H9 (cell line): Measurements from ENCODE around the gene CEP44. TPM values are rescaled to one million over a fixed set of nuclear protein-coding genes. Genes with fewer than 3 reads are reported as not detected.

Source experiments
- DNase-seq: peaks from one replicate; pipeline ENCODE4 v3.0.0-alpha.2; 2017
- H2AFZ ChIP-seq: one replicate; pipeline ENCODE4 v1.6.1; 2013; ENCODE audit warnings: mild to moderate bottlenecking, low read length, control low read depth, moderate library complexity
- H2AK5ac ChIP-seq: 2 replicates; pipeline ENCODE4 v1.6.1; 2013; ENCODE audit warnings: low read length, control low read depth, mixed read lengths; ENCODE audit not compliant: insufficient read length
- H2BK120ac ChIP-seq: one replicate; pipeline ENCODE4 v1.6.1; 2013; ENCODE audit warnings: low read depth, mild to moderate bottlenecking, low read length, control low read depth, inconsistent platforms; ENCODE audit not compliant: poor library complexity, severe bottlenecking
- H2BK12ac ChIP-seq: 2 replicates; pipeline ENCODE4 v1.6.1; 2013; ENCODE audit warnings: low read length, control low read depth, mixed read lengths, low read depth; ENCODE audit not compliant: insufficient read length
- H2BK15ac ChIP-seq: 2 replicates; pipeline ENCODE4 v1.6.1; 2013; ENCODE audit warnings: low read depth, low read length, control low read depth
- H2BK20ac ChIP-seq: one replicate; pipeline ENCODE4 v1.6.1; 2013; ENCODE audit warnings: low read depth, mild to moderate bottlenecking, low read length, control low read depth, inconsistent platforms; ENCODE audit not compliant: poor library complexity, severe bottlenecking
- H2BK5ac ChIP-seq: 2 replicates; pipeline ENCODE4 v1.6.1; 2013; ENCODE audit warnings: low read length, control low read depth, mixed read lengths; ENCODE audit not compliant: insufficient read length
- H3K14ac ChIP-seq: 2 replicates; pipeline ENCODE4 v1.6.1; 2013; ENCODE audit warnings: low read length, control low read depth; ENCODE audit not compliant: insufficient read depth
- H3K18ac ChIP-seq: 2 replicates; pipeline ENCODE4 v1.6.1; 2013; ENCODE audit warnings: low read depth, mild to moderate bottlenecking, mixed read lengths, low read length, control low read depth; ENCODE audit not compliant: insufficient read length
- H3K23ac ChIP-seq: 2 replicates; pipeline ENCODE4 v1.6.1; 2013; ENCODE audit warnings: low read length, control low read depth, mixed read lengths, low read depth; ENCODE audit not compliant: insufficient read length
- H3K23me2 ChIP-seq: 2 replicates; pipeline ENCODE4 v1.6.1; 2013; ENCODE audit warnings: low read depth, mild to moderate bottlenecking, mixed read lengths, low read length, control low read depth; ENCODE audit not compliant: insufficient read length, poor library complexity, severe bottlenecking
- H3K27ac ChIP-seq: 2 replicates; pipeline ENCODE4 v1.5.1; 2013; ENCODE audit warnings: low read length, control low read depth, mixed read lengths, low read depth; ENCODE audit not compliant: insufficient read length
- H3K27me3 ChIP-seq: 2 replicates; pipeline ENCODE4 v1.6.1; 2013; ENCODE audit warnings: low read length, control low read depth, inconsistent platforms; ENCODE audit not compliant: insufficient read depth
- H3K4ac ChIP-seq: 2 replicates; pipeline ENCODE4 v1.6.1; 2013; ENCODE audit warnings: low read depth, mild to moderate bottlenecking, control low read depth, inconsistent platforms, low read length, moderate library complexity
- H3K4me1 ChIP-seq: 2 replicates; pipeline ENCODE4 v1.6.1; 2013; ENCODE audit warnings: low read length, control low read depth, inconsistent platforms; ENCODE audit not compliant: insufficient read depth
- H3K4me2 ChIP-seq: 2 replicates; pipeline ENCODE4 v1.6.1; 2013; ENCODE audit warnings: low read length, control low read depth, mixed read lengths; ENCODE audit not compliant: insufficient read length, insufficient read depth
- H3K56ac ChIP-seq: 2 replicates; pipeline ENCODE4 v1.6.1; 2013; ENCODE audit warnings: low read depth, mild to moderate bottlenecking, mixed read lengths, low read length, control low read depth; ENCODE audit not compliant: insufficient read length
- H3K79me1 ChIP-seq: 2 replicates; pipeline ENCODE4 v1.6.1; 2013; ENCODE audit warnings: low read depth, mild to moderate bottlenecking, moderate library complexity, low read length, control low read depth, inconsistent platforms; ENCODE audit not compliant: insufficient read depth, poor library complexity, severe bottlenecking
- H3K79me2 ChIP-seq: 2 replicates; pipeline ENCODE4 v1.6.1; 2013; ENCODE audit warnings: low read length, control low read depth, inconsistent platforms; ENCODE audit not compliant: insufficient read depth
- H3K9ac ChIP-seq: 2 replicates; pipeline ENCODE4 v1.6.1; 2013; ENCODE audit warnings: low read length, control low read depth, mixed read lengths; ENCODE audit not compliant: insufficient read length; ENCODE audit errors: extremely low read depth
- H3K9me3 ChIP-seq: one replicate; pipeline ENCODE4 v1.6.1; 2013; ENCODE audit warnings: low read depth, low read length, inconsistent platforms; ENCODE audit not compliant: control insufficient read depth
- H3T11ph ChIP-seq: one replicate; pipeline ENCODE4 v1.6.1; 2013; ENCODE audit warnings: mild to moderate bottlenecking, low read length, control low read depth, inconsistent platforms
- H4K20me1 ChIP-seq: one replicate; pipeline ENCODE4 v1.6.1; 2013; ENCODE audit not compliant: control insufficient read depth, insufficient read length, insufficient read depth
- H4K5ac ChIP-seq: 2 replicates; pipeline ENCODE4 v1.6.1; 2013; ENCODE audit warnings: low read depth, mild to moderate bottlenecking, mixed read lengths, low read length, control low read depth; ENCODE audit not compliant: insufficient read length
- H4K8ac ChIP-seq: replicated peaks from 2 replicates; pipeline ENCODE4 v1.6.1; 2013; ENCODE audit warnings: low read length, control low read depth, mixed read lengths, low read depth; ENCODE audit not compliant: insufficient read length
- H4K91ac ChIP-seq: 2 replicates; pipeline ENCODE4 v1.6.1; 2013; ENCODE audit warnings: low read depth, mild to moderate bottlenecking, moderate library complexity, mixed read lengths, low read length, control low read depth; ENCODE audit not compliant: insufficient read length
- H3K27ac Mint-ChIP-seq, 3 experiments: 2 replicates in 2 of 3; 3 replicates in 1 of 3; pipeline ENCODE4 v1.8.0; 2020 to 2021; ENCODE audit warnings: mixed read lengths in 3 of 3, mild to moderate bottlenecking in 1 of 3, moderate library complexity in 1 of 3
- H3K27me3 Mint-ChIP-seq: 2 replicates; pipeline ENCODE4 v1.8.0; 2021; ENCODE audit warnings: low read depth, mild to moderate bottlenecking, moderate library complexity, mixed read lengths
- H3K36me3 Mint-ChIP-seq, 3 experiments: 2 replicates in 2 of 3; 3 replicates in 1 of 3; pipeline ENCODE4 v1.8.0; 2020 to 2021; ENCODE audit warnings: low read depth in 3 of 3, mixed read lengths in 3 of 3; ENCODE audit not compliant: insufficient read depth in 1 of 3
- H3K4me1 Mint-ChIP-seq, 2 experiments: 2 replicates each; pipeline ENCODE4 v1.8.0; 2020; ENCODE audit warnings: mixed read lengths in 2 of 2
- H3K4me3 Mint-ChIP-seq, 2 experiments: 2 replicates in 1 of 2; 3 replicates in 1 of 2; pipeline ENCODE4 v1.8.0; 2020 to 2021; ENCODE audit warnings: mild to moderate bottlenecking in 2 of 2, mixed read lengths in 2 of 2, moderate library complexity in 1 of 2
- H3K9me3 Mint-ChIP-seq, 2 experiments: 2 replicates in 1 of 2; 3 replicates in 1 of 2; pipeline ENCODE4 v1.8.0; 2020; ENCODE audit warnings: mild to moderate bottlenecking in 2 of 2, mixed read lengths in 2 of 2, moderate library complexity in 1 of 2
- WGBS: extraction: QIAGEN DNeasy Blood & Tissue Kit; methylation state at CpG from one replicate; pipeline ENCODE4 v1.1.7; 2013; ENCODE audit warnings: missing lambda C conversion rate, low lambda C conversion rate, mixed read lengths; ENCODE audit not compliant: insufficient read length; ENCODE audit errors: extremely low coverage; 5-methylcytosine and 5-hydroxymethylcytosine counted together
- total RNA-seq: library from RNA; stranded (reverse); gene quantifications from 2 replicates; pipeline ENCODE4 v1.2.1, GENCODE V29; 2021
- TF ChIP-seq, protein P1 (sequence below): fragments of 200-600 bp; sonication (generic); conservative IDR thresholded peaks from 3 replicates; pipeline ENCODE4 v1.8.0; 2021; ENCODE audit warnings: antibody characterized with exemption, mild to moderate bottlenecking

CEP44 gene
- total RNA-seq, 1 experiment from 2014 or later: 16.5 TPM

DNA sequence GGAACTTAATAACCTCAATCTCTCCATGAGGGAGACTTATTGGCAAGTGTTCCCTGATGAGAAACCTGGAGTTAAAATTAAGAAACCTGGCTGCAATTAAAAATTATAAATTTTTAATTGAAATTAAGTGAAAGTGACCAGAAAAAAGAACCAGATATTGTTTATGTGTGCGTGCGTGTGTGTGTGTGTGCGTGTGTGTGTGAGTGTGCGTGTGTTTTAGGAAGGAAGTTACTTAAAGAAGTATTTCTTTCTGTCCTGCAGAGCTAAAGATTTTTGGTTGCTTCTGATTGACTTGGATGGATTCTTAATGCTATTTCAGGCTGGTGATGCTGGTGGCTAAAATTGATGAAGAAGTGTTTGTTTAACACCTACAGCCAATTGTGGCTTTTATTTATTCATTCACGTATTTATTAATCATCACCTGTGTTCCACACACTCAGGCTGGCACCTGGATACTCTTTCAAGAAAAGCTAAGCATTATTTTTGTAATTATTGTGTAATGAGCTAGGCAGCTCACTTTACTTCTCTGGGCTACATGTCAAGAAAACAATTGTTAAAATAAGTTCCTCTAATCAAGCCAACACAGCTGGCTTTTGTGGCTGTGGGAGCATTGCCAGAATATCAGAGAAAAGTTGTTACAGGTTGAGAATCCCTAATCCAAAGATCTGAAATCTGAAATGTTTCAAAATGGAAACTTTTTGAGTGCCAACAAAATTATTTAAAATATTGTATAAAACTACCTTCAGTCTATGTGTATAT, 68.5 kb downstream of the CEP44 start:
- DNase-seq: no peak
- H4K5ac ChIP-seq: no peak overlapping the region
- no peak overlapping the region for H3K18ac ChIP-seq
- no peaks in the 10 kb centered on the region for H4K20me1 ChIP-seq
- H3K79me2 ChIP-seq: no peaks in the 10 kb centered on the region
- H3K9me3 ChIP-seq: no peaks in the 10 kb centered on the region
- H2BK5ac ChIP-seq: no peak overlapping the region
- no peak overlapping the region for H3K27ac ChIP-seq
- H2BK120ac ChIP-seq: no peak overlapping the region
- H3K4me1 ChIP-seq: no peaks in the 10 kb centered on the region
- no peak overlapping the region for H4K8ac ChIP-seq
- H2BK20ac ChIP-seq: no peak overlapping the region
- H3K23me2 ChIP-seq: no peaks in the 10 kb centered on the region
- H2BK15ac ChIP-seq: no peak overlapping the region
- Mint-ChIP-seq H3K27me3 (no peaks in the 10 kb centered on the region), H3K27ac (no peak overlapping the region), H3K4me3 (no peak overlapping the region), H3K4me1 (peaks cover 13 to 19% of the 10 kb centered on the region in 2 experiments), H3K36me3 (peaks cover 0 to 18% (median 9%) of the 10 kb centered on the region in 3 experiments; a peak in 6 of 7 replicates), H3K9me3 (peaks cover 7 to 9% of the 10 kb centered on the region in 2 experiments)
- no peak overlapping the region for H2BK12ac ChIP-seq
- 100% methylated on average over 4 of the region's 5 CpGs for WGBS
- no peak overlapping the region for H3T11ph ChIP-seq
- no peak overlapping the region for H4K91ac ChIP-seq
- H3K56ac ChIP-seq: no peak overlapping the region
- H3K9ac ChIP-seq: no peak overlapping the region
- H3K14ac ChIP-seq: no peak overlapping the region
- H3K27me3 ChIP-seq: no peaks in the 10 kb centered on the region
- no peak overlapping the region for H2AFZ ChIP-seq
- H3K23ac ChIP-seq: no peak overlapping the region
- no peaks in the 10 kb centered on the region for H3K79me1 ChIP-seq
- H3K4me2 ChIP-seq: no peak overlapping the region
- H3K4ac ChIP-seq: no peak overlapping the region
- H2AK5ac ChIP-seq: no peak overlapping the region
- TF ChIP-seq, protein P1, sequence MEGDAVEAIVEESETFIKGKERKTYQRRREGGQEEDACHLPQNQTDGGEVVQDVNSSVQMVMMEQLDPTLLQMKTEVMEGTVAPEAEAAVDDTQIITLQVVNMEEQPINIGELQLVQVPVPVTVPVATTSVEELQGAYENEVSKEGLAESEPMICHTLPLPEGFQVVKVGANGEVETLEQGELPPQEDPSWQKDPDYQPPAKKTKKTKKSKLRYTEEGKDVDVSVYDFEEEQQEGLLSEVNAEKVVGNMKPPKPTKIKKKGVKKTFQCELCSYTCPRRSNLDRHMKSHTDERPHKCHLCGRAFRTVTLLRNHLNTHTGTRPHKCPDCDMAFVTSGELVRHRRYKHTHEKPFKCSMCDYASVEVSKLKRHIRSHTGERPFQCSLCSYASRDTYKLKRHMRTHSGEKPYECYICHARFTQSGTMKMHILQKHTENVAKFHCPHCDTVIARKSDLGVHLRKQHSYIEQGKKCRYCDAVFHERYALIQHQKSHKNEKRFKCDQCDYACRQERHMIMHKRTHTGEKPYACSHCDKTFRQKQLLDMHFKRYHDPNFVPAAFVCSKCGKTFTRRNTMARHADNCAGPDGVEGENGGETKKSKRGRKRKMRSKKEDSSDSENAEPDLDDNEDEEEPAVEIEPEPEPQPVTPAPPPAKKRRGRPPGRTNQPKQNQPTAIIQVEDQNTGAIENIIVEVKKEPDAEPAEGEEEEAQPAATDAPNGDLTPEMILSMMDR: no peak
